Measurements from ENCODE around the gene FAM72A.

FAM72A gene

GRCh38 chr1:206136241-206136640, 66.4 kb downstream of the FAM72A start:
- TF ChIP-seq CTCF (IDR thresholded peaks at IDR 0.05; ENCODE audit: insufficient read depth, low read length, poor library complexity, severe bottlenecking): no peak
- no peaks in the 10 kb centered on the region; the same call in none of the 2 replicates for H3K27me3 ChIP-seq (replicated peaks; ENCODE audit: control insufficient read depth, insufficient read depth, low read length)
- DNase-seq (ENCODE audit: extremely low read depth, insufficient read length): no peak
- H3K36me3 ChIP-seq (ENCODE audit: control insufficient read depth, insufficient read depth, low read length): no peaks in the 10 kb centered on the region
- H3K4me3 ChIP-seq (replicated peaks; ENCODE audit: low read depth, low read length): no peak overlapping the region
